Omental fat pad (tissue), 4 donors: ENCODE data around the gene OTOF. TPM values are rescaled to one million over a fixed set of nuclear protein-coding genes. Genes with fewer than 3 reads are reported as not detected.

Experiments
- ATAC-seq: fragments of 150-250 bp; one replicate; pipeline ENCODE4 v1.9.1; 2016; ENCODE audit warnings: mild to moderate bottlenecking, moderate library complexity; ENCODE audit not compliant: low FRiP score
- DNase-seq: peaks from one replicate; pipeline ENCODE4 v3.0.0-alpha.2; 2019; ENCODE audit warnings: low spot score
- total RNA-seq, 4 donors: library from RNA; depleted of rRNA; stranded (reverse); fragments of >200 nt; gene quantifications; one replicate each; pipeline ENCODE4 v1.1.0, GENCODE V29; 2016
- TF ChIP-seq, protein P1 (sequence below), 3 donors: fragments of 450-650 bp; IDR thresholded peaks; one replicate each; pipeline ENCODE4 v1.5.1; 2016 to 2017; ENCODE audit warnings: antibody characterized with exemption in 3 of 3, mild to moderate bottlenecking in 3 of 3, moderate library complexity in 2 of 3

Gene OTOF
- total RNA-seq, 4 donors from 2014 or later, result 0.06 TPM; not detected in 3

DNA sequence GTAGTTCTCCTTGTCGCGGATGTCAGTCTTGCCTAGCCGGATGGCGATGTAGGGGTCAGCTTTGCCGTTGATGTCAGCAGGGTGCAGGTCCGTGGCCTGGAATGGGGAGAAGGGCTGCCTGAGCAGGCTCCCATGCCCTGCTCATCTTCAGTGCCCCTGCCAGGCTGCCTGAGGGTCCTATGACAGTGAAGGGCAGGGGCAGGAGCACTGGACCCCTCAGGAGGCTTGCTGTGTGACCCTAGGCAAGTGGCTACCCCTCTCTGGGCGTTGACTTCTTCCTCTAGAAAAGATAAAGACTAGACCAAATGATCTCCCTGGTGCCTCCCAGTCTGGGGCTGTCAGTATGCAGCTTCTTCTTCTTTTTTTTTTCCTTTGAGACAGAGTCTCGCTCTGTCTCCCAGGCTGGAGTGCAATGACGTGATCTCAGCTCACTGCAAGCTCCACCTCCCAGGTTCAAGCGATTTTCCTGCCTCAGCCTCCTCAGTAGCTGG is 11.9 kb downstream of the OTOF start:
- no peak for ATAC-seq
- TF ChIP-seq, protein P1, sequence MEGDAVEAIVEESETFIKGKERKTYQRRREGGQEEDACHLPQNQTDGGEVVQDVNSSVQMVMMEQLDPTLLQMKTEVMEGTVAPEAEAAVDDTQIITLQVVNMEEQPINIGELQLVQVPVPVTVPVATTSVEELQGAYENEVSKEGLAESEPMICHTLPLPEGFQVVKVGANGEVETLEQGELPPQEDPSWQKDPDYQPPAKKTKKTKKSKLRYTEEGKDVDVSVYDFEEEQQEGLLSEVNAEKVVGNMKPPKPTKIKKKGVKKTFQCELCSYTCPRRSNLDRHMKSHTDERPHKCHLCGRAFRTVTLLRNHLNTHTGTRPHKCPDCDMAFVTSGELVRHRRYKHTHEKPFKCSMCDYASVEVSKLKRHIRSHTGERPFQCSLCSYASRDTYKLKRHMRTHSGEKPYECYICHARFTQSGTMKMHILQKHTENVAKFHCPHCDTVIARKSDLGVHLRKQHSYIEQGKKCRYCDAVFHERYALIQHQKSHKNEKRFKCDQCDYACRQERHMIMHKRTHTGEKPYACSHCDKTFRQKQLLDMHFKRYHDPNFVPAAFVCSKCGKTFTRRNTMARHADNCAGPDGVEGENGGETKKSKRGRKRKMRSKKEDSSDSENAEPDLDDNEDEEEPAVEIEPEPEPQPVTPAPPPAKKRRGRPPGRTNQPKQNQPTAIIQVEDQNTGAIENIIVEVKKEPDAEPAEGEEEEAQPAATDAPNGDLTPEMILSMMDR (IDR thresholded peaks at IDR 0.05), result no peak
- no peak for DNase-seq

DNA sequence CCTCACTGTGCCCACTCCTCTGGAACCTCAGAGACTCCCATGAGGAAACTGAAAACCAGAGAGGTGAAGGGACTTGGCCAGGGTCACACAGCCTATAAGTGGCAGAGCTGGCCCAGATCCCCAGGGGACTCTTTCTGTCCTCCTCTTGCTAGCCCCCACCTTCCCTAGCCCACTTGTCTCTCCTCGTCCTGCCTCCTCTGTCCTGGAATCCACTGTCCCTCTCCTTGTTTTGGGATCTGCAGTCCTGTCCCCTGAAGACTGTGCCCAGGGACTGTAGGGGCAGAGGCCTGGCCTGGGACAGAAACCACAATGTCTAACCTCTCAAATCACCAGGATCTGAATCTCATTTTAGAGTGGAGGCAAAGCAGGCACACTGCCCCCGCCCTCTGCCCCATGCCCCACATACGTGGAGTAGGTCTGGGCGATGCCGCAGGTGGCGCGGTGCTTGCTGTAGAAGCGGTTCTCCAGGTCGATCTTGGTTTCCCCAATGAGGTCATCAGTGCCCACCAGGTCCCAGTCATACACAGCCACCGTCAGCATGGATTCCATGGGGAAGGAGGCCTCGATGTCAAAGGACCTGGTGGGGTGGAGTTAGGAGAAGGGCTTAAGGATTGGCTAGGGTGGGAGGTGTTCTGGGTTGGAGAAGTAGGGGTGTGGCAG is 12.5 kb downstream of the OTOF start:
- TF ChIP-seq, protein P1 (IDR thresholded peaks at IDR 0.05), result no peak
- DNase-seq (no peak), ATAC-seq (no peak)

DNA sequence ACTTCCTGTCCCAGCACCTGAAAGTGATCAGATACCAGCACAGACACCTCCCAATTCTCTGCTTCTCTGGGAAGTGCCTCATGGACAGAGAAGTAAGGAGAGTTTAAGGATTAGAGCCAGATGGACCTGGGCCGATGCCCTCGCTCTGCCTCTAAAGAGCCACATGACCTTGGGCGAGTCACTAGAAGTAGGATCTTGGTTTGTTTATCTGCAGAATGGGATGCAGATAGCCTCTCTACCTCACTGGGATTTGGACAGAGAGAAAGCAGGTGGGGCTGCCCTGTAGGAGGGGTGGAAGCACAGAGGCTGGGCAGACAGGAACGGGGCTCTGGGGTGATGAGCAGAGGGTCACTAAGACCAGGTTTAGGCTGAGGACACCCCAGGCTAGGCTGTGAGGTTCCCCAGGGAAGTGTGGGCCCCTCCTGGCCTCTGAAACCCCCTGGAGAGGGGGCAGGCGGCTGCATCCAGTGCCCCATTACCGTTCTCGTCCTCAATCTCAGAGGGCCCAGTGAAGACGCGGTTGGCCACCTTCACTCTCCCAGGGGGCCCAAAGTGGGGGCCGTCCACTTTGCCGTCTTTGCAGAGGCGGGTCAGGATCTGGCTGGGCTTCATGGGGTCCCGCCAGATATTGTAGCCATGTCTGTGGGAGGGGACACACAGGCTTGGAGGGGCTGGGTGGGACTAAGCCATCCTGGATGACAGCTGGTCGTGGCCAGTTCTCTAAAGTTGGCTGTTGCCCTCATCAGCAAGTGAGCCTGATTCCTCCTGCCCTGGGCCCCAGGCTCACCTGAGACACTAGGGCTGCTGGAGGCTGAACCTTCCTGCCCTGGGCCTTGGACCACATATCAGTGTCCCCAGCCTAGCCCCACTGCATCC is 13.3 kb downstream of the OTOF start:
- TF ChIP-seq, protein P1 (IDR thresholded peaks at IDR 0.05), result no peak
- ATAC-seq (no peak), DNase-seq (no peak)

DNA sequence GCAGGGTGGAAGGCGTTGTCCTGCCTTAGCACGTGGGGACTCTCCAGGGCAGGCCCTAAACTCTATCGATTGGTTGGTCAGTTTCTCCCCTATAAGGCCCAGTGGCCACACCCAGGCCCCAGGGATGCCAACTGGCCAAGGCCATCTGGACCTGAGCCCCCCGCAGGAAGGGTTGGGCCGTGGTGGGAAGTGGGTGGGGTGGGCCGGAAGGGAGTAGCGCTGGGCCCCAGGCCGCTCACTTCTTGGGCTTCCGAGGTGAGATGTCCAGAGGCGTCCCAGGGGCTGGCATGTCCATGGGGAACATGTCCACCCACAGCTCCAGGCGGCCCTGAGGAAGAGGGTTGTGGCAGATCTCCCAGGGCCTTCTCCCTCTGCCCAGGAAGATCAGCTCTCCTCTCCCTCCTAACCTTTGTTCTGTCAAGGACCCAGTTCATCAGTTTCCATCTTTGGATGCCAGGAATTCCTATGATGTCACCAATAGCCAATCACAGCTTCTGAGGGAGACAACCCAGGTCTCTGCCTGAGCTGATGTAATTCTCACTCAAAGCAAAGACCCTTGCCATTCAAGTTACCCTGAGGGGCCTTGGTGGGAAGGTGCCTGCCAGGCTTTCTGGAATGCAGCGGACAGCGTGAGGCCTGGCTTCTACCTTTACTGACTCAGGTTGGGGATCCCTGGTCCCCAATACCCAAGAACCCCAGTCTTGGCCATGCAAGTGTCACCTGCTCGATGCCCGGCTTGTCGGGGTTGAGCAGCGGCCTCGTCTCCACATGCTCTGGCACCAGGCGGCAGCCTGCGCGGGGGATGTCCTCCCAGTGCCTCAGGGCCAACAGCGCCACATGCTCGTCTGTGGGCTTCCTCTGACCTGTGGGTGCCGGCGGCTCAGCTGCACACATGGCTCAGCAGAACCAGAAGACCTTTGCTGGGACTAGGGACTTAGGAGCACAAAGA is 14.4 kb downstream of the OTOF start:
- ATAC-seq, result no peak
- DNase-seq, result no peak
- TF ChIP-seq, protein P1 (IDR thresholded peaks at IDR 0.05), result no peak

DNA sequence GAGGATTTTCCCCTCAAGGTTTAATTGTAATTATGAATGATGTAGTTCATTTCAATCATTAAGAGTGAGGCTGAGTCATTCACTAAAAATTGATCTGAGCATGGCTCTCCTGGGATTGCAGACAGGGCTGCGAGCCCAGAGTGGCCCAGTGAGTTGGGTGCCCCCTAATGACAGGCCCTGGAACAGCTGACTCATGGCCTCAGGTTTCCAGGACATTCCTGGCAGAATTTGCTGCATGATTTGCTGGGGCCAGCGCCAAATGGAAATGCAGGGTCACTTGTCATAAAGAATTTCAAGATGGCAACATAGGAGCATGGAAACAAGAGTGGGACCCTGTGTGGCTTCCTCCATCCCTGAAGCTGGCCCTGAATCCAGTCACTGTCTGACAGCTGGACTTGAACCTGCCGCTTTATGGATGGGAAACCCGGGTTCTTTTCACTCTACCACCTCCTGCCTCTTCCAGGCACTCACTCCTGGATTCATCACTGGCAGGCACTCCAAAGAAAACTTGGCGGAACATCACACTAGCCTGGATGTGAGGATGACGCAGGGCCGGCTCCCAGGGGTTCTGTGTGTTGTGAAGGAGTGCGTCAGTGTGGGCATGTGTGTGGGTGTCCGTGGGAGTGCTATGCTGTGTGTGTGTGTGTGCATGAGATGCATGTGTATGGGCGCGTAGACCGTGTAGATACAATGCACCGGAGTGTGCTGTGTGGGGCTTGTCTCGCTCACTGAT is 15.2 kb downstream of the OTOF start:
- no peak for ATAC-seq
- no peak for DNase-seq
- TF ChIP-seq, protein P1 (IDR thresholded peaks at IDR 0.05), result no peak

DNA sequence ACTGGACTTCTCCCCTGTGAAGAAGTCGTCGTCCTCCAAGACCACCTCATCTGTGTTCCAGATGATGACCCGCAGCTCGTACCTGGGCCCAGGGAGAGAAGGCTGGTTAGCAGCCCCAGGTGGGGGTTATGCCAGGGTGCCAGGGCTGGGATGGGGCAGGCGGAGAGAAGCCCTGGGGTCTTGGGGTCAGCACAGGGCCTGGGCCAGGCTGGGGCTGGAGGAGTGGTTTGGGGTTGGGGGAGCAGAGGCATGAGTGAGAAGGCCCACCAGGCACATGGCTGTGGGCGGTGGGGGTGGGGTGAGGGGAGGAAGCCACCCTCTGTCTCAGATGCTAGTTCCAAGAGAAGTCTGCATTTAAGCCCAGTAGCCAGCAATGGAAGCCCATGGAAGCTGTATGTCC is 15.8 kb downstream of the OTOF start:
- ATAC-seq, result no peak

More for the DNA sequence above, 15.8 kb downstream of the OTOF start:
- DNase-seq, result no peak
- TF ChIP-seq, protein P1 (IDR thresholded peaks at IDR 0.05), result no peak
